ENCODE results near the gene SELPLG. TPM values are rescaled to one million over a fixed set of nuclear protein-coding genes. Genes with fewer than 3 reads are reported as not detected.
"Not testable (repeated sequence)": the region's sequence is repeated elsewhere in the genome, so short reads cannot be mapped to it uniquely, and the experiment has no call there.

SELPLG gene
- total RNA-seq, 1 experiment from 2014 or later, result 2.9 TPM

- peak in 1 of 2 experiments; percentile 97 for DNase-seq (ENCODE audit: low read depth in 1 of 2, low spot score in 2 of 2)
- Histone ChIP-seq H3K4me3 (peak overlapping the region; percentile 42), H3K27me3 (replicated peaks) (no peaks in the 10 kb centered on the region), H3K36me3 (peaks cover 56% of the 10 kb centered on the region), H3K4me1 (replicated peaks) (peaks cover 55% of the 10 kb centered on the region), H3K27ac (0 out of 2 replicates have a peak overlapping the region, but pooled peaks have one; percentile 8), H3K9me3 (replicated peaks) (0 out of 2 replicates have a peak, but pooled peaks cover 2% of the 10 kb centered on the region)
Measured at GRCh38 chr12:108596854-108597558, 36.7 kb downstream of the SELPLG start.

GRCh38 chr12:108595711-108596647 lies 37.7 kb downstream of the SELPLG start:
- Histone ChIP-seq H3K27ac (no peak overlapping the region), H3K9me3 (replicated peaks) (0 out of 2 replicates have a peak, but pooled peaks cover 2% of the 10 kb centered on the region), H3K4me1 (replicated peaks) (peaks cover 47% of the 10 kb centered on the region), H3K36me3 (peaks cover 66% of the 10 kb centered on the region), H3K4me3 (peak overlapping the region; percentile 42), H3K27me3 (replicated peaks) (no peaks in the 10 kb centered on the region)
- DNase-seq (ENCODE audit: low read depth in 1 of 2, low spot score in 2 of 2), result peak in 1 of 2 experiments; percentile 94

- 0 out of 2 replicates have a peak, but pooled peaks cover 2% of the 10 kb centered on the region for H3K9me3 ChIP-seq (replicated peaks)
- no peak overlapping the region for H3K27ac ChIP-seq
- peaks cover 74% of the 10 kb centered on the region for H3K36me3 ChIP-seq
- H3K4me3 ChIP-seq, result no peak overlapping the region
- H3K4me1 ChIP-seq (replicated peaks), result peaks cover 42% of the 10 kb centered on the region
- DNase-seq (ENCODE audit: low read depth in 1 of 2, low spot score in 2 of 2), result peak; percentile 79 to 84
- H3K27me3 ChIP-seq (replicated peaks), result no peaks in the 10 kb centered on the region
Measured at GRCh38 chr12:108594960-108595710, 38.6 kb downstream of the SELPLG start.

GRCh38 chr12:108594323-108594903 lies 39.3 kb downstream of the SELPLG start:
- Histone ChIP-seq H3K9me3 (replicated peaks) (0 out of 2 replicates have a peak, but pooled peaks cover 2% of the 10 kb centered on the region), H3K27me3 (replicated peaks) (no peaks in the 10 kb centered on the region), H3K4me3 (no peak overlapping the region), H3K36me3 (peaks cover 79% of the 10 kb centered on the region), H3K4me1 (replicated peaks) (peaks cover 46% of the 10 kb centered on the region), H3K27ac (no peak overlapping the region)
- peak; percentile 62 to 90 for DNase-seq (ENCODE audit: low read depth in 1 of 2, low spot score in 2 of 2)

GRCh38 chr12:108592033-108592909 lies 41.4 kb downstream of the SELPLG start:
- no peaks in the 10 kb centered on the region for H3K27me3 ChIP-seq (replicated peaks)
- no peak overlapping the region for H3K27ac ChIP-seq
- 0 out of 2 replicates have a peak, but pooled peaks cover 2% of the 10 kb centered on the region for H3K9me3 ChIP-seq (replicated peaks)
- H3K4me1 ChIP-seq (replicated peaks), result peaks cover 28% of the 10 kb centered on the region
- no peak overlapping the region for H3K4me3 ChIP-seq
- H3K36me3 ChIP-seq, result peaks cover 74% of the 10 kb centered on the region
- DNase-seq (ENCODE audit: low read depth in 1 of 2, low spot score in 2 of 2), result peak; percentile 73 to 94

- H3K27ac ChIP-seq, result no peak overlapping the region
- peaks cover 19% of the 10 kb centered on the region for H3K4me1 ChIP-seq (replicated peaks)
- no peaks in the 10 kb centered on the region for H3K27me3 ChIP-seq (replicated peaks)
- H3K9me3 ChIP-seq (replicated peaks), result no peaks in the 10 kb centered on the region
- H3K4me3 ChIP-seq, result no peak overlapping the region
- peaks cover 66% of the 10 kb centered on the region for H3K36me3 ChIP-seq
- peak in 1 of 2 experiments; percentile 95 for DNase-seq (ENCODE audit: low read depth in 1 of 2, low spot score in 2 of 2)
Measured at GRCh38 chr12:108591267-108591980, 42.3 kb downstream of the SELPLG start.

GRCh38 chr12:108590463-108590862 lies 43.2 kb downstream of the SELPLG start:
- not testable (repeated sequence) for H3K4me3 ChIP-seq; H3K27ac ChIP-seq; H3K27me3 ChIP-seq (replicated peaks); H3K4me1 ChIP-seq (replicated peaks); H3K9me3 ChIP-seq (replicated peaks)
- peak; percentile 63 to 87 for DNase-seq (ENCODE audit: low read depth in 1 of 2, low spot score in 2 of 2)
- peaks cover 56% of the 10 kb centered on the region for H3K36me3 ChIP-seq

- H3K9me3 ChIP-seq (replicated peaks), result no peaks in the 10 kb centered on the region
- peaks cover 50% of the 10 kb centered on the region for H3K36me3 ChIP-seq
- no peaks in the 10 kb centered on the region; the same call in 1 of the 2 replicates for H3K27me3 ChIP-seq (replicated peaks)
- H3K4me3 ChIP-seq, result no peak overlapping the region
- peaks cover 4% of the 10 kb centered on the region for H3K4me1 ChIP-seq (replicated peaks)
- H3K27ac ChIP-seq, result no peak overlapping the region
- DNase-seq (ENCODE audit: low read depth in 1 of 2, low spot score in 2 of 2), result peak; percentile 66 to 94
Measured at GRCh38 chr12:108589840-108590229, 43.9 kb downstream of the SELPLG start.

- Histone ChIP-seq H3K27me3 (replicated peaks) (no peaks in the 10 kb centered on the region; the same call in 1 of the 2 replicates), H3K36me3 (peaks cover 46% of the 10 kb centered on the region), H3K27ac (no peak overlapping the region), H3K9me3 (replicated peaks) (no peaks in the 10 kb centered on the region), H3K4me3 (no peak overlapping the region), H3K4me1 (replicated peaks) (peaks cover 4% of the 10 kb centered on the region)
- DNase-seq (ENCODE audit: low read depth in 1 of 2, low spot score in 2 of 2), result no peak
Measured at GRCh38 chr12:108589028-108589839, 44.5 kb downstream of the SELPLG start.

GRCh38 chr12:108587826-108588225 lies 45.9 kb downstream of the SELPLG start:
- H3K4me3 ChIP-seq, result no peak overlapping the region
- no peak for DNase-seq (ENCODE audit: low read depth in 1 of 2, low spot score in 2 of 2)
- H3K27ac ChIP-seq, result no peak overlapping the region
- H3K36me3 ChIP-seq, result peaks cover 32% of the 10 kb centered on the region
- H3K27me3 ChIP-seq (replicated peaks), result no peaks in the 10 kb centered on the region; the same call in 1 of the 2 replicates
- H3K4me1 ChIP-seq (replicated peaks), result peaks cover 4% of the 10 kb centered on the region
- no peaks in the 10 kb centered on the region for H3K9me3 ChIP-seq (replicated peaks)

GRCh38 chr12:108586306-108586705 lies 47.4 kb downstream of the SELPLG start:
- Histone ChIP-seq H3K27me3 (replicated peaks) (no peaks in the 10 kb centered on the region; the same call in 1 of the 2 replicates), H3K4me1 (replicated peaks) (peaks cover 4% of the 10 kb centered on the region), H3K27ac (no peak overlapping the region), H3K36me3 (peaks cover 17% of the 10 kb centered on the region), H3K9me3 (replicated peaks) (no peaks in the 10 kb centered on the region), H3K4me3 (no peak overlapping the region)
- DNase-seq (ENCODE audit: low read depth in 1 of 2, low spot score in 2 of 2), result no peak

Measured in SJSA1 (cell line).